ENCODE measurements around the gene ATP6V0B.

ATP6V0B gene

GRCh38 chr1:44024903-44025525 is 50.3 kb downstream of the ATP6V0B start:
- no peak for DNase-seq

DNA sequence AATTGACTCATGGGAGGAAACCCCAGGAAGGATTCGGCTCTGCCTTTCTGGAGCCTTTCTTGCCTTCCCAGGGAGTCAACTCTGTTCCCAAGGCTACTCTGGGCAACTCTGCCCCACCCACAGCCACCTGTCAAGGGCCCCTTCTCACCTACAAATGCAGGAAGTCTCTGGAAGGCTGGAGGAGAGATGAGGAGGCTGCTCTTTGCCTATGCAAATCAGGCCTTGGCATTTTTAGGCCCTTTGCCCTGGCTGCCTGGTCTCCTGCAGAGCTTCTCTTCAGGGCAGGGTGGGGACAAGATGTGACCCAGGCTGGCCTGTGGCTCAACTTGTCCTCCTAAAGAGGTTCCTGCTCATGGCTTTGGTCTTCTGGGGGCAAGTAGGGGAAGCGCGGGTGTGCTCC is 51.1 kb downstream of the ATP6V0B start:
- DNase-seq, result no peak

DNA sequence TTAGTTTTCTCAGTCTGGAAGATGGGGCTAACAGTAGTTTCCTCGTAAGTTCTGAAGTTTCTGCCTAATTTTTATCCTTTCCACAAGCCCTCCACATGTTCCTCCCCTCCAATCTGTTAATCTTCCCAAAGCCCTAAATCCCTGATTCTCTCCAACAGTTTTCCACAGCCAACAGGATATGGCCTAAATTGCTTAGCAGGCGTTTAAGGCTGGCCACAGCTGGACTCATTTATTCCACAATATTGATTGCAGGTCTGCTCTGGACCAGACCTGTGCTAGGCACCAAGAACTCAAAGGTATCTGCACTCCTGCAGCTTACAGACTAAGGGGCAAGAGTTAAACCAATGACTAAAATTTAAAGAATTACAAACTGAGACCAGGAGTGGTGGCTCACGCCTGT is 52.6 kb downstream of the ATP6V0B start:
- DNase-seq, result no peak
